Fibroblast of villous mesenchyme (primary cell): Measurements from ENCODE around the gene UQCRC2. TPM values are rescaled to one million over a fixed set of nuclear protein-coding genes. Genes with fewer than 3 reads are reported as not detected.

Source experiments
- DNase-seq: peaks from one replicate; pipeline ENCODE4 v3.0.0-alpha.2; 2010; ENCODE audit warnings: low read depth
- H3K4me3 ChIP-seq: 2 replicates; pipeline ENCODE4 v1.5.1; 2011; ENCODE audit warnings: low read depth, mild to moderate bottlenecking, low read length
- CTCF ChIP-seq: IDR thresholded peaks from 2 replicates; pipeline ENCODE4 v1.5.1; 2012; ENCODE audit warnings: low read depth, mild to moderate bottlenecking, low read length; ENCODE audit not compliant: insufficient read depth
- total RNA-seq: library from RNA; depleted of rRNA; stranded (reverse); fragments of >200 nt; gene quantifications from 2 replicates; pipeline ENCODE4 v1.2.3, GENCODE V29; 2012

The UQCRC2 gene
- total RNA-seq, 1 donor = 225 TPM

GRCh38 chr16:21962475-21962874 lies 9.3 kb downstream of the UQCRC2 start:
- no peak for TF ChIP-seq CTCF

DNA sequence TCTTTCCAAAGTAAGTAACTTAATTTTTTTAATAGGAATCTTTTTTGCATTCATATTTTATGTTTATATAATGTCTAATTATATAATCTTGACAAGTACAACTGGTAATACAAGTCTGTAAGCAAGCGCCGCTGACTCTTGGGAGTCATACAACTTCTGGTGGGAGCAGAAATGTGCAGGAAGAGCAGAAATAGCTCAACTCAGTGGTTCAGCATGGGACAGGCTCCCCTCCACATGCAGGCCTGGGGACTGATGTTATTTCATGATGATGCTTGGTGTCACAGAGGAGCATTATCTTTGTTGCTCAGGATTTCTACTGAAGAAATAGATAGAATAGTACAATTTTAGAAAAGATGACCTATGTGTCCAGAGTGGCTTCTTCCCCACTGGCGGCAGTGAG lies 10.7 kb downstream of the UQCRC2 start:
- no peak for TF ChIP-seq CTCF
- no peak for DNase-seq
- no peak overlapping the region for H3K4me3 ChIP-seq

More at GRCh38 chr16:21962475-21962874, 9.3 kb downstream of the UQCRC2 start:
- no peak for DNase-seq
- H3K4me3 ChIP-seq = no peak overlapping the region

GRCh38 chr16:21964353-21964752 lies 11.2 kb downstream of the UQCRC2 start:
- DNase-seq = no peak
- H3K4me3 ChIP-seq = no peak overlapping the region
- no peak for TF ChIP-seq CTCF

DNA sequence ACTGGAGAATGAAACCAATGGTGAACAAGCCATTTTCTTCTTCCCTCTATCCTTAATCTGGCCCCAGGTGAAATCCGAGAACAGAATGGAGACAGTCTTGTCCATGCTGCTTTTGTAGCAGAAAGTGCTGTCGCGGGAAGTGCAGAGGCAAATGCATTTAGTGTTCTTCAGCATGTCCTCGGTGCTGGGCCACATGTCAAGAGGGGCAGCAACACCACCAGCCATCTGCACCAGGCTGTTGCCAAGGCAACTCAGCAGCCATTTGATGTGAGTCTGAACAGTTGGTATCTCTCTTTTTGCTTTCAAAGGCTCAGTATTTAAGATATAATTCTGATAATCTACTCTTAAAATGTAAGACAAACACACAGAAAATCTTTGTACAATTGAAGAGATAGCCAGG lies 18.7 kb downstream of the UQCRC2 start:
- no peak for TF ChIP-seq CTCF
- H3K4me3 ChIP-seq = no peak overlapping the region
- DNase-seq = no peak

- no peak for DNase-seq
- H3K4me3 ChIP-seq = no peak overlapping the region
- no peak for TF ChIP-seq CTCF
These were observed 20.8 kb downstream of the UQCRC2 start for GRCh38 chr16:21973945-21974344.

DNA sequence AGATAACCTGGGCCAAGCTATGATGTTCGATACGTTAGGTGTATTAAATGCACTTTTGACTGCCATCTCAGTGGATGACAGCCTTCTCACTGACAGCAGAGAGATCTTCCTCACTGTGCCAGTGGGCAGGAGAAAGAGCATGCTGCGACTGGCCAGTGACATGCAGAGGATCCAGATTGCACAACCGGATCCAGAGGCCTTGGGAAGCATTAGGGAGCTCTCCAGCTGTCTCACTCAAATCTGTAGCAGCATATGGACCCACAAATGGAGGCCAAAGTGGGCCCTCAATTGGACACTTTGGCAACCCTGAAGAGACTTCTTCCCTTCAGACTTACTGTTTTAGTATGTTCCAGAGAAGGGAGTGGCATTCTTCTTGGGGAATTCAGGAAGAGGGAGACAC lies 26.9 kb downstream of the UQCRC2 start:
- TF ChIP-seq CTCF = no peak
- no peak overlapping the region for H3K4me3 ChIP-seq
- no peak for DNase-seq

DNA sequence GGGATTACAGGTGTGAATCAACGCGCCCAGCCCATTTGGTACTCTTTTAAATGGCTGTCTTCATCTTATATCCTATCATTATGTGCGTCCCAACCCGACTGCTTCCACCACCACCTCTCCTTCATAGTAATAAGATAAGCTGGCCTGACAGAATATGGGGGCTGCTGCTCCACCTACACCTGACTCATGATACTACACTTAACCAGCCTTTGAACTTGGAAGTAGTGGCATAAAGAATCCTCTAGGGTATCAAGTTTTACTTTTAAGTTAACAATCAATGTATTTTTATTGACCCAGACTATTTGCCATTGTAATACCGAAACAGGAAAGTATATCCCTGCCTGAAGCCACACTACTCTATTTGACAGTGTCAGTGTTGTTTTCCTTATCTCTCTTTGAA lies 28.9 kb downstream of the UQCRC2 start:
- no peak for TF ChIP-seq CTCF
- no peak overlapping the region for H3K4me3 ChIP-seq
- no peak for DNase-seq
